Keratinocyte (primary cell): ENCODE measurements around the gene LARGE1. TPM values are rescaled to one million over a fixed set of nuclear protein-coding genes. Genes with fewer than 3 reads are reported as not detected.

Experiments
- DNase-seq: peaks from one replicate; pipeline ENCODE4 v3.0.0-alpha.2; 2011; ENCODE audit warnings: low read depth, missing footprints, low spot score
- FAIRE-seq: peaks from 2 replicates; lab custom pipeline; 2011; peaks lifted over from hg19 to GRCh38; lab: Jason Lieb, UNC
- H2AFZ ChIP-seq: 2 replicates; pipeline ENCODE4 v1.6.0; 2012; ENCODE audit warnings: low read length, control low read depth, inconsistent platforms; ENCODE audit not compliant: control insufficient read depth
- H3K27ac ChIP-seq: 2 replicates; pipeline ENCODE4 v1.5.1; 2011; ENCODE audit warnings: low read length; ENCODE audit not compliant: control insufficient read depth, insufficient read depth
- H3K27me3 ChIP-seq: 3 replicates; pipeline ENCODE4 v1.6.0; 2011; ENCODE audit warnings: low read length; ENCODE audit not compliant: control insufficient read depth, insufficient read depth; ENCODE audit errors: extremely low read depth
- H3K36me3 ChIP-seq, 2 experiments: 2 replicates in 1 of 2; 3 replicates in 1 of 2; pipeline ENCODE4 v1.5.1; 2011; ENCODE audit warnings: low read length in 2 of 2, mild to moderate bottlenecking in 1 of 2; ENCODE audit not compliant: control insufficient read depth in 2 of 2, insufficient read depth in 2 of 2; ENCODE audit errors: extremely low read depth in 1 of 2
- H3K4me1 ChIP-seq: 3 replicates; pipeline ENCODE4 v1.5.1; 2011; ENCODE audit warnings: low read length; ENCODE audit not compliant: control insufficient read depth, insufficient read depth; ENCODE audit errors: extremely low read depth
- H3K4me2 ChIP-seq: 3 replicates; pipeline ENCODE4 v1.6.0; 2011; ENCODE audit warnings: low read depth, low read length; ENCODE audit not compliant: control insufficient read depth, insufficient read depth; ENCODE audit errors: extremely low read depth
- H3K4me3 ChIP-seq, 3 experiments: fragments of 200-600 bp in 1 of 3; sonication (generic) in 1 of 3; 2 replicates in 2 of 3; 3 replicates in 1 of 3; pipeline ENCODE4 v1.5.1; 2011 to 2016; ENCODE audit warnings: low read length in 3 of 3, mild to moderate bottlenecking in 3 of 3, control low read depth in 2 of 3, inconsistent platforms in 1 of 3, low read depth in 1 of 3, mixed read lengths in 1 of 3, mixed run types in 1 of 3, moderate library complexity in 1 of 3; ENCODE audit not compliant: control insufficient read depth in 2 of 3, insufficient read depth in 2 of 3; ENCODE audit errors: extremely low read depth in 1 of 3
- H3K79me2 ChIP-seq: 2 replicates; pipeline ENCODE4 v1.6.0; 2012; ENCODE audit warnings: low read length; ENCODE audit not compliant: control insufficient read depth, insufficient read depth
- H3K9ac ChIP-seq: 3 replicates; pipeline ENCODE4 v1.6.0; 2011; ENCODE audit warnings: low read length; ENCODE audit not compliant: control insufficient read depth, insufficient read depth; ENCODE audit errors: extremely low read depth
- H3K9me1 ChIP-seq: 3 replicates; pipeline ENCODE4 v1.6.0; 2011; ENCODE audit warnings: low read length; ENCODE audit not compliant: control insufficient read depth, insufficient read depth; ENCODE audit errors: extremely low read depth
- H3K9me3 ChIP-seq: 2 replicates; pipeline ENCODE4 v1.5.1; 2012; ENCODE audit warnings: low read depth, low read length; ENCODE audit not compliant: control insufficient read depth
- H4K20me1 ChIP-seq: 3 replicates; pipeline ENCODE4 v1.6.0; 2011; ENCODE audit warnings: low read length; ENCODE audit not compliant: control insufficient read depth, insufficient read depth; ENCODE audit errors: extremely low read depth
- EZH2 ChIP-seq: IDR thresholded peaks from one replicate; pipeline ENCODE4 v1.6.1; 2012; ENCODE audit warnings: inconsistent platforms, mild to moderate bottlenecking, low read length, moderate library complexity
- dilution Hi-C: fragments of 300-500 bp; cut with MboI; formaldehyde crosslinking; loops from one replicate; pipeline ENCODE4 v1.7.0; 2020; ENCODE audit warnings: low sequenced_read_pairs; ENCODE audit not compliant: extremely low pct_ligation_motif_present
- polyA plus RNA-seq, 5 experiments: library from polyadenylated mRNA; depleted of rRNA in 3 of 5; stranded (reverse) in 3 of 5; stranded (forward) in 1 of 5; unstranded in 1 of 5; fragments of >200 nt; gene quantifications; 1 replicate in 1 of 5; 2 replicates in 3 of 5; 3 replicates in 1 of 5; pipeline versions ENCODE4 v1.2.1 to v1.2.3, GENCODE V29; 2011 to 2012; ENCODE audit warnings: missing spikeins in 2 of 5, low read depth in 1 of 5, low replicate concordance in 1 of 5
- TF ChIP-seq, protein P1 (sequence below), 3 experiments: IDR thresholded peaks in 1 of 3; conservative IDR thresholded peaks in 1 of 3; optimal IDR thresholded peaks in 1 of 3; 2 replicates in 2 of 3; 3 replicates in 1 of 3; pipeline versions ENCODE3 to v1.5.1; 2011; ENCODE audit warnings: low read length in 3 of 3, mild to moderate bottlenecking in 3 of 3, moderate library complexity in 2 of 3, control low read depth in 1 of 3, inconsistent platforms in 1 of 3; ENCODE audit not compliant: insufficient read depth in 2 of 3; ENCODE audit errors: extremely low read depth in 1 of 3

The LARGE1 gene
- polyA plus RNA-seq, 1 donor (not counting 4 experiments of a cell fraction or from before 2014, with no cell fraction given) = 4.5 TPM

- Histone ChIP-seq H3K27ac (no peak overlapping the region), H2AFZ (no peak overlapping the region), H3K9me1 (no peaks in the 10 kb centered on the region), H3K4me3 (no peak overlapping the region), H3K36me3 (no peaks in the 10 kb centered on the region), H3K9ac (no peak overlapping the region), H4K20me1 (no peaks in the 10 kb centered on the region), H3K4me2 (no peak overlapping the region), H3K4me1 (peaks cover 6% of the 10 kb centered on the region), H3K27me3 (no peaks in the 10 kb centered on the region), H3K9me3 (no peaks in the 10 kb centered on the region), H3K79me2 (no peaks in the 10 kb centered on the region)
- DNase-seq = no peak
- no peak for TF ChIP-seq EZH2
- TF ChIP-seq, protein P1, sequence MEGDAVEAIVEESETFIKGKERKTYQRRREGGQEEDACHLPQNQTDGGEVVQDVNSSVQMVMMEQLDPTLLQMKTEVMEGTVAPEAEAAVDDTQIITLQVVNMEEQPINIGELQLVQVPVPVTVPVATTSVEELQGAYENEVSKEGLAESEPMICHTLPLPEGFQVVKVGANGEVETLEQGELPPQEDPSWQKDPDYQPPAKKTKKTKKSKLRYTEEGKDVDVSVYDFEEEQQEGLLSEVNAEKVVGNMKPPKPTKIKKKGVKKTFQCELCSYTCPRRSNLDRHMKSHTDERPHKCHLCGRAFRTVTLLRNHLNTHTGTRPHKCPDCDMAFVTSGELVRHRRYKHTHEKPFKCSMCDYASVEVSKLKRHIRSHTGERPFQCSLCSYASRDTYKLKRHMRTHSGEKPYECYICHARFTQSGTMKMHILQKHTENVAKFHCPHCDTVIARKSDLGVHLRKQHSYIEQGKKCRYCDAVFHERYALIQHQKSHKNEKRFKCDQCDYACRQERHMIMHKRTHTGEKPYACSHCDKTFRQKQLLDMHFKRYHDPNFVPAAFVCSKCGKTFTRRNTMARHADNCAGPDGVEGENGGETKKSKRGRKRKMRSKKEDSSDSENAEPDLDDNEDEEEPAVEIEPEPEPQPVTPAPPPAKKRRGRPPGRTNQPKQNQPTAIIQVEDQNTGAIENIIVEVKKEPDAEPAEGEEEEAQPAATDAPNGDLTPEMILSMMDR (optimal IDR thresholded peaks at IDR 0.05 in 1 of 3, IDR thresholded peaks at IDR 0.05 in 1 of 3, conservative IDR thresholded peaks at IDR 0.05 in 1 of 3; ENCODE audit: extremely low read depth in 1 of 3, insufficient read depth in 2 of 3, low read length in 3 of 3) = no peak
- no peak for FAIRE-seq
- dilution Hi-C loops = no loop called here
Measured at GRCh38 chr22:33248948-33249347, 671.3 kb downstream of the LARGE1 start.

DNA sequence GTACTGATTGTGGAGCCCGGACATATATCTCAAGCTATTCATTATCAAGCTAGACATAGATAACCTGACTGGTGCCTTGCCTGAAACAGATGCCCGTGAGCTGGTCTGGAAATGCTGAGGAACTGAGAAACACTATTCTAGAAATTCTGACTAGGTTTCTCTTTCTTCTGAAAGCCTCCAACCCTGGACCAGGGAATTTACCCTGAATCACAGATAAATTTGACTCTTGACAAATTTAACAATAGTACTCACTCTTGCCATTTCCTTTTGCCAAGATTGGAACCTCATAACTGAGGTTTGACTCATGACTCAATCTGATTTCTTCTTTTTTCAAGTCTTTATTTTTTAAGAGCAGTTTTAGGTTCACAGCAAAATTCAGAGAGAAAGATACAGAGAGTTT is 672.5 kb downstream of the LARGE1 start:
- Histone ChIP-seq H3K4me2 (peak overlapping the region; percentile 27), H2AFZ (no peak overlapping the region), H3K36me3 (no peaks in the 10 kb centered on the region), H3K79me2 (no peaks in the 10 kb centered on the region), H3K9me1 (no peaks in the 10 kb centered on the region), H3K9me3 (no peaks in the 10 kb centered on the region), H3K9ac (no peak overlapping the region), H3K27ac (no peak overlapping the region), H3K4me3 (no peak overlapping the region), H4K20me1 (no peaks in the 10 kb centered on the region), H3K4me1 (peaks cover 12% of the 10 kb centered on the region), H3K27me3 (no peaks in the 10 kb centered on the region)
- no peak for DNase-seq
- dilution Hi-C loops = no loop called here
- TF ChIP-seq, protein P1 (optimal IDR thresholded peaks at IDR 0.05 in 1 of 3, IDR thresholded peaks at IDR 0.05 in 1 of 3, conservative IDR thresholded peaks at IDR 0.05 in 1 of 3; ENCODE audit: extremely low read depth in 1 of 3, insufficient read depth in 2 of 3, low read length in 3 of 3) = no peak
- no peak for TF ChIP-seq EZH2
- no peak for FAIRE-seq
